GM18861 (cell line): ENCODE measurements around the gene ADAMTS17.

ENCODE experiments used
- ATAC-seq: cut with Tn5 transposase; IDR thresholded peaks from one replicate; pipeline ENCODE4 v1.9.1; 2021; ENCODE audit not compliant: unreplicated experiment

Gene ADAMTS17

DNA sequence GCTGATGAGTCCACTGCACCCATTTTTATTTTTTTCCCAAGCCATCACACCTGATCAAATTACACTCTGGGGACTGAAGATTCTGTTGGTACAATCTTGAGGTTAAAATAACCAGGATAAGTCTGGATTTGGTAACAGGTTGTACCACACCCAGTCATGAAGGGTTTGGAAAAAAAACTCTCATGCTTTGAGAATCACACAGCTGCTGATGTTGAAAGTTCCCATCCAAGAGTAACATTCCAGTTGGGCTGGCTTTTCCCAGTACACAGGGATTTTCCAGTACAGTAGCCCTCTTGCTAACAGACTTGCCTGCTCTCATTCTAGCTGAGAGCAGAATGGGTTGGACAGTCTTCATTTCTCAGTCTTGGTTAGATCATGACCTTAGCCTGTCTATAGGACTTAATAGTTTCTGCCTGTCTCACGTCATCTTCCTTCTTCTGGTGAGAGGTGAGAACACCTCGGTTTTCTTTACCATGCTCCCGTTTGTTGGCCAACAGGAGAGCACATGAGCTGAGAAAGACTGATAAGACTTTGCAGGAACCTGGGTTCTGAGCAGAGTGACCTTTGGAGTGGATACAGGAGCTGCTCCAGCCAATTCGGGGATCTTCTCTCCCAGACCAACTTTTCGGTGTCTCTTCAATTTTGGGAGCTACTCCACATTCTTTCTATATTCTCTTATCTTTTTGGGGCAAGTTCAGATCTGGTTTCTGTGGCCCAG lies 308.5 kb downstream of the ADAMTS17 start:
- no peak for ATAC-seq

DNA sequence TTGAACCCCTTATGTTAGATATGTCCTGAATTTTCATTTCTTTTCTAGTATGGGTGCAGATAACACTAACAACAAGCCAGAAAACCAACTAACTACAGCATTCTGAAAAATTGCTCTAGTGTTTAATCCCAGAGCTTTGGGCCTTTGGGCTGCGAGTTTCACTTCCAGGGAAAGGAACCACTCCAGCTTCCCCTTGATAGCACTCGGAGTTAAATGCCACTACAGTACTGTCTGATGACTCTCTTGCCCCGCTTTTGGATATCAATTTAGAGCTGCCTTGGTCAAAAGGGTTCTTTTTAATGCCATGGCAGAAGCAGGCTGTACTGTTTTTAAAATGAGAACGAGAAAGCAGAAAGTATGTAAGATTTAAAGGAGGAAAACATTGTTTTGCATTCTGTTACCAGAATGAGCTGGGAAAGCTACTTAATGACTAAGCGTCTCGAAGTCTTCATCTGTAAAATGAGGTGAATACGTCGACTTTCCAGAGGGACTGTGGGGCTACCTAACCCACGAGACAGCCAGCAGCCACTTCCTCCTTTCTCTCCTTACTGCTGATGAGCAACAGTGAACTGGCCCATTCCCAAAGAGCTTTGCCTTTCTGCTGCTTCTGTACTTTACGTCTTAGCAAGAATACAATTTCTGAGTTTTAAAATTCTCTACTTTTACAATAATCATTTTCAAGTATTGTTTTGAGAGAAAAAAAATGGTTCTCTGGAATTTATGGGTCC lies 309.3 kb downstream of the ADAMTS17 start:
- ATAC-seq = no peak

- ATAC-seq = no peak
These were observed 310.0 kb downstream of the ADAMTS17 start for GRCh38 chr15:100031665-100032357.

DNA sequence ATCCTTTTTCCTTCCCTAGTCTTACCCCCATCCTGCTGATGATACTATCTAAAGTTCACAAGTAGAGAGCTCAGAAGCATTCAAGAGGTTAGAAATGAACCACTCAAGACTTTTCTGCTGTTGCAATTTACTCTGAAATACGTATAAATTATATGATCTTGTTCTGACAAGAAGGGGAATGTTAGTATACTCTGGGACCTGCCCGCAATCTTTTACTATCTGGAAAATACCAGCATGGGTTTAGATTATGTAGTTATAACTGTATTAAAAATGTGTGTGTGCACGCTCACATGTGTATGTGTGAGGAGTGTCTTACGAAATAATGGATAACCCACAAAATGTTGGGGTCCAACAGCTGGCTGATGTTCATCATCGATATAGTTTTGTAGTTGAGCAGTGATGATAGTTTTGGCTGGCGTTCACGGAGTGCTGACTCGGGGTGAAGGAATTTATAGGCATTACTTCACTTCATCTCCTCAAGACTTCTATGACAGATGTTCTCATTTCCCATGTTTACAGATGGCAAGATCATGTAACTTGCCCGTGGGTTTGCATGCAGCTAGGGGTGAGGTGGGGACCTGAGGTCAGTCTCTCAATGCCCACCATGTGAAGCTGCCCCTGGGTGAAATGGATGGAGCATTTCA lies 311.1 kb downstream of the ADAMTS17 start:
- no peak for ATAC-seq

- ATAC-seq = no peak
These were observed 311.8 kb downstream of the ADAMTS17 start for GRCh38 chr15:100029868-100030479.

GRCh38 chr15:100029045-100029444 lies 312.7 kb downstream of the ADAMTS17 start:
- ATAC-seq = no peak

DNA sequence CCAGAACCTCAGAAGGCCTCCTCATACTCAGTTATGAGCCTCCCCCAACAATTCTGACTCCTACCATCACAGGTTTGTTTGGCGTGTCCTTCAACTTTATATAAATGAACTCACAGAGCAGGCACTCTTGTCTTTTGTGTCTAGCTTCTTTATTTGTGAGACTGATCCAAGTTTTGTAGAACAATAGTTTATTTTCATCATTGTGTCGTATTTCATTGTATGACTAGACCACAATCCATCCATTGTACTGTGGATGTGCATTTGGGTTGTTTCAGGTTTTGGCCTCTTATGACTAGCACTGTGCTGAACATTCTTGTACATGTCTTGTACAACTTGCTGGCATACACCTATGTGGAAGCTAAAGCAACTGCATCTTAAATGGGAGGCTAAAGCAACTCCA lies 315.7 kb downstream of the ADAMTS17 start:
- ATAC-seq = no peak

GRCh38 chr15:100022806-100023205 lies 319.0 kb downstream of the ADAMTS17 start:
- no peak for ATAC-seq

GRCh38 chr15:100022391-100022790 lies 319.4 kb downstream of the ADAMTS17 start:
- ATAC-seq = no peak

DNA sequence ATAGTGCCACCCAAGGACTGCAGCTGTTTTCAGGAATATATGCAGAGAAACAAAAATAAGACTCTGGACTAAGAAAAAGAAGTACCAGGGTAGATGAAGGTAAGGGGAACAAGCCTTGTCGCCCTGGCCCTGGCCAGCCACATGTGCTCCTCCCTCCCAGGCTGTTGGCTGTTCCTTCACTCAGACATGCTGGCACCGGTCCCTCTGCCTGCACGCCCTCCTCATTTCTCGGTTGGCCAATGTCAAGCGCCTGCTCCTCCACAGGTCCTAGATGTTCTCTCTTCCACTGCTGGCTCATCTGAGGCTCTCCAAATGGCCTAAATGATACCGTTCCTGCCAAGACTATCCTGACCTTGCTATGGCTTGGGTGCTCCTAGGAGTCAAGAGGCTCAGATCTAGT lies 320.1 kb downstream of the ADAMTS17 start:
- ATAC-seq = no peak

DNA sequence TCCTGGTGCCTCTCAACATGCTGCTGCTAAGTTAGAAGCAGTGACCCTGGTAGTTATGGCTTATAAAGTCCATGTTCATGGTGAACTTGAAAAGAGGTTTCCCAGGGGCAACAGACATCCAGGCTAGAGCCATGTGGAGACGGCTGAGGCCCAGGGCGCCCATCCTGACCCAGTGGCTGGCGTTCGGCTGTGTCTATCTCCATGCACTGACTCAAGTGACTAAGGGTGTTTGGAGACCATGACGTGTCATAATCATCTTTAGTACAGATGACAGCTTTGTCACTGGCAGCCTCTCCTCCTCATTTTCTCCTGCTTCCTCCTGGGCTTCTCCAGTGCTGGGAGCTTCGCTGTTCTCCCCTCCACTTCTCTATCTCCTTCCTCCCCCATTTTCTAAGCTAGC lies 321.2 kb downstream of the ADAMTS17 start:
- ATAC-seq = no peak

DNA sequence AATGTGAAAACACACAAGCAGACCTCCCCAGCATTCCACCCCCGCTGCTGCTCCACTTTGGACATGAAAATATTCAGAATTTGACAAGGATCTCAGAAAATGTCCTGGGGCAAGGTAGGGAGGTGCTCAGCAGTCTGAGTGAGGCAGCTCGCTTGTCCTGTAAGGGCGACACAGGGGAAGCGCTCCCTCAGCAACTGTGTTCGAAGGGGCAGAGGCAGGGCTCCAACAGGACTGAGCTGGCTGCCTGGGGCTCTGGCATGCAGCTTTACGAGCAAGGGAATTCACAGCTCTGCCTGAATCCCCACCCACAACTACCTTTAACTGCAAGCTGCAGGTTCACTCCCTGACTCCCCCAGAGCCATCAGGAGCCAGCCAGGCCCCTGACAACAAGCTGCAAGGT lies 321.6 kb downstream of the ADAMTS17 start:
- ATAC-seq = no peak

- ATAC-seq = no peak
These were observed 322.2 kb downstream of the ADAMTS17 start for GRCh38 chr15:100019601-100020000.

GRCh38 chr15:100018191-100018590 lies 323.6 kb downstream of the ADAMTS17 start:
- ATAC-seq = no peak

DNA sequence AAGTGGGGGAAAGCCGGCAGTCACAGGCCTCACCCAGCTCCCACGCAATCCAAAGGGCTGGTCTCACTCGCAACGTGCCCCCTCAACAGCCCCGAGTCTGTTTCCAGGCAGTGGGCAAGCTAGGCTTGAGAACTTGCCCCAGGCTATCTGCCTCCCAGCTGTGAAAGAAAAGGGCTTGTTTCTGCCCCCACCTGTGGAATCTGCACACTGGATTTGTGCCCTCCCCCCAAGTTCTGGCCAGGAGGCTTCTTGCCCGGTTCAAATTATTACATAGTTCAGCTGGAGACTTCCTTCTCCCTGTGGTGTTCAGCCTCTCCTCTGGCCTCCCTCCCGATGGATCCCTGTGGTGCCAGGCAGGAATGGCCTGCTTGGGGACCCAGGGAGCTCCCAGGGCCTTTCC lies 324.6 kb downstream of the ADAMTS17 start:
- no peak for ATAC-seq

DNA sequence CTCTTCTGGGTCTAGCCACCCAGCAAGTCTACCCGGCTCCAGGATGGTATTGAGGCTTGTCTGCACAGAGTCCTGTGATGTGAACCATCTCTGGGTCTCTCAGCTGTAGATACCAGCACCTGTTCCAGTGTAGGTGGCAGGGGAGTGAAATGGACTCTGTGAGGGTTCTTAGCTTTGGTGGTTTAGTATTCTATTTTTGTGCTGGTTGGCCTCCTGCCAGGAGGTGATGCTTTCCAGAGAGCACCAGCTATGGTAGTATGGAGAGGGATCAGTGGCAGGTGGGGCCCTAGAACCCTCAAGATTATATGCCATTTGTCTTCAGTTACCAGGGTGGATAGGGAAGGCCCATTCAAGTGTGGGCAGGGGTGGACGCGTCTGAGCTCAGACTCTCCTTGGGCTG lies 325.1 kb downstream of the ADAMTS17 start:
- no peak for ATAC-seq

DNA sequence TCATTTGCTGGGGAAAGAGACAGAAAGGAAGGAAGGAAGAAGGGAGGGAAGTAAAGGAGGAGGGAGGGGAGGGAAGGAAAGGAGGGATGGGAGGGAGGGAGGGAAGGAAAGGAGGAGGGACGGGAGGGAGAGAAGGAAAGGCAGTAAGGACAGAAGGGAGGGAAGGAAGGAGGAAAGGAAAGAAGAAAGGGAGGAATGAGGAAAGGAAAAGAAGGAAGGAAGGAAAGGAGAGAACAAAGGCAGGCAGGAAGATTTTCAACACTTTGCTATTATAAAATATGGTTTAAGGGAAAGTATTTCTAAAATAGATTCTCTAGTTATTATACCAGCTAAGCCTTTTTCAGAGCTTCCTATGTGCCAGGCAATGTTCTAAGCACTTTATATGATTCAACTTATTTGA lies 330.5 kb downstream of the ADAMTS17 start:
- no peak for ATAC-seq

- ATAC-seq = no peak
These were observed 332.4 kb downstream of the ADAMTS17 start for GRCh38 chr15:100009372-100009771.

- ATAC-seq = no peak
These were observed 333.5 kb downstream of the ADAMTS17 start for GRCh38 chr15:100008258-100008657.

GRCh38 chr15:100007609-100008008 lies 334.2 kb downstream of the ADAMTS17 start:
- ATAC-seq = no peak

- no peak for ATAC-seq
These were observed 336.1 kb downstream of the ADAMTS17 start for GRCh38 chr15:100005715-100006114.
